H7 (cell line): ENCODE measurements around the gene DCTN2. TPM values are rescaled to one million over a fixed set of nuclear protein-coding genes. Genes with fewer than 3 reads are reported as not detected.
"Not testable (repeated sequence)": the region's sequence is repeated elsewhere in the genome, so short reads cannot be mapped to it uniquely, and the experiment has no call there.

Experiments used
- DNase-seq: peaks from one replicate; pipeline ENCODE4 v3.0.0; 2012
- H3K27me3 ChIP-seq: 2 replicates; pipeline ENCODE4 v1.6.0; 2011; ENCODE audit warnings: mild to moderate bottlenecking, low read length; ENCODE audit not compliant: control insufficient read depth, insufficient read depth
- H3K36me3 ChIP-seq: replicated peaks from 2 replicates; pipeline ENCODE4 v1.5.1; 2011; ENCODE audit warnings: low read length; ENCODE audit not compliant: control insufficient read depth, insufficient read depth
- H3K4me3 ChIP-seq: 2 replicates; pipeline ENCODE4 v1.5.1; 2011; ENCODE audit warnings: low read depth, mild to moderate bottlenecking, control low read depth, low read length, moderate library complexity; ENCODE audit not compliant: insufficient read depth
- total RNA-seq: library from RNA; depleted of rRNA; stranded (reverse); fragments of >200 nt; shearing (Covaris generic); gene quantifications from 2 replicates; pipeline ENCODE4 v1.2.3, GENCODE V29; 2014

DCTN2 gene
- total RNA-seq, 1 experiment from 2014 or later: 98.2 TPM

- Histone ChIP-seq H3K4me3 (no peak overlapping the region), H3K36me3 (peaks cover 65% of the 10 kb centered on the region), H3K27me3 (no peaks in the 10 kb centered on the region)
- no peak for DNase-seq
These were observed 32.1 kb downstream of the DCTN2 start for GRCh38 chr12:57514720-57515407.

DNA sequence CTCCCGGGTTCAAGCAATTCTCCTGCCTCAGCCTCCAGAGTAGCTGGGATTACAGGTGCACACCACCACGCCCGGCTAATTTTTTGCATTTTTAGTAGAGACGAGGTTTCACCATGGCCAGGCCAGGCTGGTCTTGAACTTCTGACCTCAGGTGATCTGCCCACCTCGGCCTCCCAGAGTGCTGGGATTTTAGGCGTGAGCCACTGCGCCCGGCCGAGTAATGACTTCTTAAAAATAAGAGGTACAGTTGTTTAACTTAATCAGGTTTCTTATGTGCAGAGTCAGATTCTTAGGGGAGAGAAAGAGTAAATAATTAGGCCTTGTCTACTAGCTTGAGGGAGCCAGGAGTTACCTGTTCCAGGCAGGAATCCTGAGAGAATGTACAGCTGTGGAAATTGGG is 32.7 kb downstream of the DCTN2 start:
- peaks cover 65% of the 10 kb centered on the region for H3K36me3 ChIP-seq
- not testable (repeated sequence) for H3K27me3 ChIP-seq, DNase-seq, H3K4me3 ChIP-seq

GRCh38 chr12:57513677-57514076 is 33.3 kb downstream of the DCTN2 start:
- H3K4me3 ChIP-seq, H3K27me3 ChIP-seq, DNase-seq: not testable (repeated sequence)
- peaks cover 66% of the 10 kb centered on the region for H3K36me3 ChIP-seq

- no peak for DNase-seq
- H3K4me3 ChIP-seq: no peak overlapping the region
- H3K36me3 ChIP-seq: peaks cover 64% of the 10 kb centered on the region
- no peaks in the 10 kb centered on the region for H3K27me3 ChIP-seq
These were observed 33.7 kb downstream of the DCTN2 start for GRCh38 chr12:57513266-57513665.

DNA sequence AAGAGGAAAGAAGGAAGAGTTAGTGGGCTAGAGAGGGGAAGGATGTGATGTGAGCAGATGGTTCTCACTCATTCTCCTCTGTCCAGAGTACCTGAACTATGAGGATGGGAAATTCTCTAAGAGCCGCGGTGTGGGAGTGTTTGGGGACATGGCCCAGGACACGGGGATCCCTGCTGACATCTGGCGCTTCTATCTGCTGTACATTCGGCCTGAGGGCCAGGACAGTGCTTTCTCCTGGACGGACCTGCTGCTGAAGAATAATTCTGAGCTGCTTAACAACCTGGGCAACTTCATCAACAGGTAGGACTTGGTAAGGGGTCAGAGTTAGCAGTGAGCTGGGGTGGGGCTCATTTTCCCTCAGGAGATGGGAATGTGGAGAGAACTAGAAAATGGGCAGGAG is 34.3 kb downstream of the DCTN2 start:
- no peak for DNase-seq
- H3K4me3 ChIP-seq: no peak overlapping the region
- peaks cover 60% of the 10 kb centered on the region for H3K36me3 ChIP-seq
- H3K27me3 ChIP-seq: no peaks in the 10 kb centered on the region

- DNase-seq: no peak
- no peaks in the 10 kb centered on the region for H3K27me3 ChIP-seq
- H3K36me3 ChIP-seq: peaks cover 54% of the 10 kb centered on the region
- no peak overlapping the region for H3K4me3 ChIP-seq
These were observed 35.2 kb downstream of the DCTN2 start for GRCh38 chr12:57511588-57512325.

DNA sequence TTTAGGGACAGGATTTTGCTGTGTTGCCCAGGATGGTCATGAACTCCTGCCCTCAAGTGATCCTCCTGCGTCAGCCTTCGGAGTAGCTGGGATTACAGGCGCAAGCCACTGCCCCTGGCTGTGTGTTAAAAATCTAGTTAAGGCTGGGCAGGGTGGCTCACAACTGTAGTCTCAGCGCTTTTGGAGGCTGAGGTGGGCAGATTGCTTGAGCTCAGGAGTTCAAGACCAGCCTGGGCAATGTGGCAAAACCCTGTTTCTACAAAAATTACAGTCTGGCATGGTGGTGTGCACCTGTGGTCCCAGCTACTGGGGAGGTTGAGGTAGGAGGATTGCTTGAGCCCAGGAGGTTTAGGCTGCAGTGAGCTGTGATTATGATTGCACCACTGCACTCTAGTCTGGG is 35.8 kb downstream of the DCTN2 start:
- Histone ChIP-seq H3K36me3 (peaks cover 53% of the 10 kb centered on the region), H3K4me3 (no peak overlapping the region), H3K27me3 (no peaks in the 10 kb centered on the region)
- no peak for DNase-seq

GRCh38 chr12:57507796-57508195 is 39.2 kb downstream of the DCTN2 start:
- H3K27me3 ChIP-seq, H3K4me3 ChIP-seq, DNase-seq: not testable (repeated sequence)
- H3K36me3 ChIP-seq: peaks cover 55% of the 10 kb centered on the region

- not testable (repeated sequence) for DNase-seq, H3K4me3 ChIP-seq, H3K27me3 ChIP-seq
- peaks cover 47% of the 10 kb centered on the region for H3K36me3 ChIP-seq
These were observed 40.5 kb downstream of the DCTN2 start for GRCh38 chr12:57506541-57506940.

DNA sequence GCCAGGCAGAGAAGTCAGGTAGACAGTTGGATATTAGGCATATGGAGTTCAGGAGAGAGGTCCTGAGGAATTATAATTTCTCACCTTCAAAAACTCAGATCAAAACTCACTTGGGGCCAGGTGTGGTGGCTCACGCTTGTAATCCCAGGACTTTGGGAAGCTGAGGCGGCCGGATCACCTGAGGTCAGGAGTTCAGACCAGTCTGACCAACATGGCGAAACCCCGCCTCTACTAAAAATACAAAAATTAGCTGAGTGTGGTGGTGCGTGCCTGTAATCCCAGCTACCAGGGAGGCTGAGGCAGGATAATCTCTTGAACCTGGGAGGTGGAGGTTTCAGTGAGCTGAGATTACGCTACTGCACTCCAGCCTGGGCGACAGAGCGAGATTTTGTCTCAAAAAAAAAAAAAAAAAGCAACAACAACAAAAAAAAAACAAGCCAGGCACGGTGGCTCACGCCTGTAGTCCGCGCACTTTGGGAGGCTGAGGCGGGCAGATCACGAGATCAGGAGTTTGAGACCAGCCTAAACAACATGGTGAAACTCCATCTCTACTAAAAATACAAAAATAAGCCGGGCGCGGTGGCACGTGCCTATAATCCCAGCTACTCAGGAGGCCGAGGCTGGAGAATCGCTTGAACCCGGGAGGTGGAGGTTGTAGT is 44.6 kb downstream of the DCTN2 start:
- not testable (repeated sequence) for H3K27me3 ChIP-seq, DNase-seq, H3K4me3 ChIP-seq
- H3K36me3 ChIP-seq: peaks cover 65% of the 10 kb centered on the region

GRCh38 chr12:57500213-57500612 is 46.8 kb downstream of the DCTN2 start:
- H3K36me3 ChIP-seq: peaks cover 60% of the 10 kb centered on the region
- H3K4me3 ChIP-seq: no peak overlapping the region

DNA sequence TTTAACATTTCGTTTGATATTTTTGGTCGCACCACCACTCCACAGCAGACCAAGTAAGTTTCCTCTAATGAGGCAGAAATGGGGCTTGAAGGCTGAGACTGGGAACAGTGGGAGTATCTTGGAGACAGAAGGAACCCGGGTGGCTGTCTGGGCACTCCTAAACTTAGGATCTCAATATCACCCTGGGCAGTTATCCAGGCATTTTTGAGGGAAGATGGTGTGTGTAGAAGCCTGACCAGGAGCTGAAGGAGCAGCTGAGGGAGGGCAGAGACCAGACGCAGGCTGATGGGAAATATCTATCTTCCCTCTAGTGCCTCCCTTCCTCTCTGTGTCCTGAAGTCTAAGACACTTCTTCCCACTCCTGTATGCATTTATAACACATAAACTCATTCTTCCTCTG is 48.4 kb downstream of the DCTN2 start:
- H3K4me3 ChIP-seq: no peak overlapping the region
- peaks cover 47% of the 10 kb centered on the region for H3K36me3 ChIP-seq
- H3K27me3 ChIP-seq: no peaks in the 10 kb centered on the region
- DNase-seq: no peak

More at GRCh38 chr12:57500213-57500612, 46.8 kb downstream of the DCTN2 start:
- DNase-seq: no peak
- H3K27me3 ChIP-seq: no peaks in the 10 kb centered on the region

DNA sequence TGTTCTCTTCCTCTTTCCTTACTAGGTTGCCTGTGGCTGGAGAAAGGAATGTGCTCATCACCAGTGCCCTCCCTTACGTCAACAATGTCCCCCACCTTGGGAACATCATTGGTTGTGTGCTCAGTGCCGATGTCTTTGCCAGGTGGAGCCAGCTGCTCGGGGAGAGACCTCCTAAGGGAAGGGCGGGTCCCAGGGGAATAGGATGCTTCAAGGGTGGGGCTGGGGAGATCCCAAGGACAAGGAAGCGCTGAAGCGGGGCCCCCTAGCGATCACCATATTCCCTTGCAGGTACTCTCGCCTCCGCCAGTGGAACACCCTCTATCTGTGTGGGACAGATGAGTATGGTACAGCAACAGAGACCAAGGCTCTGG is 48.9 kb downstream of the DCTN2 start:
- peak; percentile 60 for DNase-seq
- Histone ChIP-seq H3K36me3 (peaks cover 45% of the 10 kb centered on the region), H3K4me3 (no peak overlapping the region), H3K27me3 (no peaks in the 10 kb centered on the region)

- Histone ChIP-seq H3K36me3 (peaks cover 49% of the 10 kb centered on the region), H3K4me3 (no peak overlapping the region), H3K27me3 (no peaks in the 10 kb centered on the region)
- DNase-seq: no peak
These were observed 49.5 kb downstream of the DCTN2 start for GRCh38 chr12:57497223-57498131.
